Measurements from ENCODE around the gene ULBP3.
"Not testable (repeated sequence)": the region's sequence is repeated elsewhere in the genome, so short reads cannot be mapped to it uniquely, and the experiment has no call there.

ULBP3 gene

GRCh38 chr6:150038202-150039062 lies 30.5 kb downstream of the ULBP3 start:
- DNase-seq, result no peak

GRCh38 chr6:150037526-150038201 lies 31.3 kb downstream of the ULBP3 start:
- DNase-seq, result no peak

- DNase-seq, result no peak
These were observed 32.8 kb downstream of the ULBP3 start for GRCh38 chr6:150036081-150036480.

GRCh38 chr6:150033207-150033771 lies 35.6 kb downstream of the ULBP3 start:
- no peak for DNase-seq

GRCh38 chr6:150032598-150032997 lies 36.3 kb downstream of the ULBP3 start:
- DNase-seq, result no peak

GRCh38 chr6:150030611-150031010 lies 38.3 kb downstream of the ULBP3 start:
- DNase-seq, result no peak

- DNase-seq, result no peak
These were observed 39.2 kb downstream of the ULBP3 start for GRCh38 chr6:150029749-150030148.

- DNase-seq, result no peak
These were observed 39.6 kb downstream of the ULBP3 start for GRCh38 chr6:150029276-150029675.

GRCh38 chr6:150028799-150029198 lies 40.1 kb downstream of the ULBP3 start:
- no peak for DNase-seq

- DNase-seq, result no peak
These were observed 40.9 kb downstream of the ULBP3 start for GRCh38 chr6:150027806-150028565.

- no peak for DNase-seq
These were observed 41.7 kb downstream of the ULBP3 start for GRCh38 chr6:150026976-150027805.

- DNase-seq, result no peak
These were observed 43.6 kb downstream of the ULBP3 start, which contains the start of gene RAET1L for GRCh38 chr6:150025201-150025917. TSS of gene RAET1L (minus strand) at chr6:150025532. CDS start at chr6:150025471, 61 bp downstream.

- no peak for DNase-seq
These were observed 44.2 kb downstream of the ULBP3 start for GRCh38 chr6:150024646-150025155.

- DNase-seq, result not testable (repeated sequence)
These were observed 44.9 kb downstream of the ULBP3 start for GRCh38 chr6:150024021-150024420.

GRCh38 chr6:150021870-150022269 lies 47.1 kb downstream of the ULBP3 start:
- DNase-seq, result not testable (repeated sequence)

GRCh38 chr6:150018846-150019580 lies 49.9 kb downstream of the ULBP3 start:
- no peak for DNase-seq

GRCh38 chr6:150017186-150017521 lies 51.8 kb downstream of the ULBP3 start:
- DNase-seq, result not testable (repeated sequence)

- peak; percentile 43 for DNase-seq
These were observed 52.4 kb downstream of the ULBP3 start for GRCh38 chr6:150016324-150017185.

- DNase-seq, result not testable (repeated sequence)
These were observed 53.5 kb downstream of the ULBP3 start for GRCh38 chr6:150015281-150016001.

All from NCI-H1048 (cell line).